ENCODE results near the gene PGK2.

- no peak for TF ChIP-seq GLIS3 (CRISPR knock-in tag; IDR thresholded peaks at IDR 0.05)
- TF ChIP-seq, protein P1, sequence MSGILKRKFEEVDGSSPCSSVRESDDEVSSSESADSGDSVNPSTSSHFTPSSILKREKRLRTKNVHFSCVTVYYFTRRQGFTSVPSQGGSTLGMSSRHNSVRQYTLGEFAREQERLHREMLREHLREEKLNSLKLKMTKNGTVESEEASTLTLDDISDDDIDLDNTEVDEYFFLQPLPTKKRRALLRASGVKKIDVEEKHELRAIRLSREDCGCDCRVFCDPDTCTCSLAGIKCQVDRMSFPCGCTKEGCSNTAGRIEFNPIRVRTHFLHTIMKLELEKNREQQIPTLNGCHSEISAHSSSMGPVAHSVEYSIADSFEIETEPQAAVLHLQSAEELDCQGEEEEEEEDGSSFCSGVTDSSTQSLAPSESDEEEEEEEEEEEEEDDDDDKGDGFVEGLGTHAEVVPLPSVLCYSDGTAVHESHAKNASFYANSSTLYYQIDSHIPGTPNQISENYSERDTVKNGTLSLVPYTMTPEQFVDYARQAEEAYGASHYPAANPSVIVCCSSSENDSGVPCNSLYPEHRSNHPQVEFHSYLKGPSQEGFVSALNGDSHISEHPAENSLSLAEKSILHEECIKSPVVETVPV (CRISPR knock-in tag; IDR thresholded peaks at IDR 0.05) = no peak
- no peak for TF ChIP-seq PATZ1 (CRISPR knock-in tag; IDR thresholded peaks at IDR 0.05; ENCODE audit: borderline replicate concordance)
These were observed 14.8 kb downstream of the PGK2 start for GRCh38 chr6:49772285-49772684.
